HCT116 (cell line): ENCODE data around the gene GABRR3. TPM values are rescaled to one million over a fixed set of nuclear protein-coding genes. Genes with fewer than 3 reads are reported as not detected.
A peak's percentile ranks its signal among the peaks of the same experiment; 100 is the strongest.

Source experiments
- ATAC-seq: fragments of 200-7000 bp; cut with Tn5 transposase; 2 replicates; pipeline ENCODE4 v1.9.1; 2020; ENCODE audit warnings: mild to moderate bottlenecking, moderate library complexity
- BruUV-seq: library from RNA; stranded (reverse); fragments of 400-500 nt; replicated peaks from 2 replicates; lab custom pipeline; 2021; lab: Mats Ljungman, UMichigan
- CTCF ChIA-PET: fragments of 300-600 bp; sonication (Branson Sonifier 250); formaldehyde crosslinking; loops from one replicate; lab custom pipeline; 2021; ENCODE audit warnings: antibody characterized with exemption; lab: Charles Lee
- POLR2A ChIA-PET: fragments of 300-600, 350-600 bp; sonication (Branson Sonifier 250); formaldehyde crosslinking; loops from one replicate; lab custom pipeline; 2021; ENCODE audit warnings: antibody characterized with exemption; lab: Charles Lee
- RAD21 ChIA-PET, 2 experiments: fragments of 300-600 bp; sonication (Branson Sonifier 250); formaldehyde crosslinking; loops; one replicate each; lab custom pipeline; 2023; ENCODE audit warnings: low total read pairs in 2 of 2; ENCODE audit not compliant: uncharacterized antibody in 2 of 2, unreplicated experiment in 2 of 2, low non-redundant PET in 1 of 2; lab: Charles Lee
- DNase-seq: peaks from one replicate; pipeline ENCODE4 v3.0.0-alpha.2; 2010; ENCODE audit warnings: low read depth, low spot score
- H2AFZ ChIP-seq: fragments of 200-600 bp; shearing (Covaris generic), sonication (generic); 2 replicates; pipeline ENCODE4 v1.6.1; 2017; ENCODE audit warnings: low read depth, mixed run types, mixed read lengths, antibody characterized with exemption, low read length; ENCODE audit not compliant: poor library complexity, severe bottlenecking
- H3K27ac ChIP-seq: 2 replicates; pipeline ENCODE4 v1.5.1; 2012; ENCODE audit warnings: low read depth, low read length
- H3K27me3 ChIP-seq: fragments of 200-600 bp; sonication (generic); 2 replicates; pipeline ENCODE4 v1.6.1; 2016; ENCODE audit warnings: mixed run types, low read length, mixed read lengths; ENCODE audit not compliant: insufficient read depth
- H3K36me3 ChIP-seq, 2 experiments: fragments of 200-500 bp in 1 of 2; fragments of 200-600 bp in 1 of 2; sonication (Bioruptor generic) in 1 of 2; sonication (generic) in 1 of 2; 2 replicates each; pipeline versions ENCODE4 v1.5.1 to v1.6.1; 2014 to 2016; ENCODE audit warnings: low read length in 2 of 2, inconsistent platforms in 1 of 2, mixed read lengths in 1 of 2, mixed run types in 1 of 2; ENCODE audit not compliant: insufficient read depth in 2 of 2, control insufficient read depth in 1 of 2
- H3K4me1 ChIP-seq, 2 experiments: fragments of 200-600 bp in 1 of 2; sonication (generic) in 1 of 2; 2 replicates each; pipeline versions ENCODE4 v1.5.1 to v1.6.1; 2012 to 2017; ENCODE audit warnings: low read length in 2 of 2, inconsistent platforms in 1 of 2, mild to moderate bottlenecking in 1 of 2, mixed read lengths in 1 of 2, mixed run types in 1 of 2, moderate library complexity in 1 of 2; ENCODE audit not compliant: insufficient read depth in 2 of 2, control insufficient read depth in 1 of 2
- H3K4me2 ChIP-seq: fragments of 200-600 bp; sonication (generic); 2 replicates; pipeline ENCODE4 v1.6.1; 2017; ENCODE audit warnings: mixed run types, low read length, mixed read lengths
- H3K4me3 ChIP-seq, 2 experiments: fragments of 200-600 bp in 1 of 2; sonication (generic) in 1 of 2; replicated peaks in 1 of 2; 2 replicates each; pipeline ENCODE4 v1.5.1; 2011 to 2016; ENCODE audit warnings: low read length in 2 of 2, control low read depth in 1 of 2, low read depth in 1 of 2, mild to moderate bottlenecking in 1 of 2, mixed read lengths in 1 of 2, mixed run types in 1 of 2
- H3K79me2 ChIP-seq: fragments of 200-600 bp; sonication (generic); 2 replicates; pipeline ENCODE4 v1.6.1; 2017; ENCODE audit warnings: mild to moderate bottlenecking, mixed run types, low read length, moderate library complexity, mixed read lengths; ENCODE audit not compliant: insufficient read depth
- H3K9ac ChIP-seq: fragments of 200-600 bp; sonication (generic); 2 replicates; pipeline ENCODE4 v1.6.1; 2016; ENCODE audit warnings: low read length, mixed read lengths
- H3K9me2 ChIP-seq: fragments of 200-600 bp; sonication (generic), shearing (Covaris generic); 2 replicates; pipeline ENCODE4 v1.6.1; 2017; ENCODE audit warnings: mixed run types, mild to moderate bottlenecking, moderate library complexity; ENCODE audit not compliant: insufficient read depth
- H3K9me3 ChIP-seq, 2 experiments: fragments of 200-500 bp in 1 of 2; fragments of 200-600 bp in 1 of 2; sonication (Bioruptor generic) in 1 of 2; sonication (generic) in 1 of 2; 2 replicates each; pipeline ENCODE4 v1.6.1; 2014 to 2017; ENCODE audit warnings: low read length in 2 of 2, mixed read lengths in 2 of 2, inconsistent platforms in 1 of 2, low read depth in 1 of 2, mild to moderate bottlenecking in 1 of 2, mixed run types in 1 of 2, moderate library complexity in 1 of 2; ENCODE audit not compliant: control insufficient read depth in 1 of 2, insufficient read depth in 1 of 2
- H4K20me1 ChIP-seq: fragments of 200-600 bp; sonication (generic), shearing (Covaris generic); 2 replicates; pipeline ENCODE4 v1.6.1; 2017; ENCODE audit warnings: mixed run types, mild to moderate bottlenecking, moderate library complexity; ENCODE audit not compliant: insufficient read depth
- CBX3 ChIP-seq: IDR thresholded peaks from 2 replicates; pipeline ENCODE4 v1.6.1; 2012; ENCODE audit warnings: low read depth
- SP1 ChIP-seq: IDR thresholded peaks from 2 replicates; pipeline ENCODE4 v1.6.1; 2012; ENCODE audit warnings: low read depth
- SRF ChIP-seq: IDR thresholded peaks from 2 replicates; pipeline ENCODE4 v1.6.1; 2012; ENCODE audit warnings: low read depth
- intact Hi-C: fragments of 100-400 bp; cut with micrococcal nuclease; formaldehyde crosslinking; loops from 2 replicates; pipeline ENCODE4 v1.10.0; 2022
- total RNA-seq: library from RNA; stranded (reverse); gene quantifications from one replicate; pipeline ENCODE4 v1.2.1, GENCODE V29; 2021; ENCODE audit not compliant: unreplicated experiment
- TF ChIP-seq, protein P1 (sequence below): IDR thresholded peaks from 2 replicates; pipeline ENCODE4 v1.6.1; 2012; ENCODE audit warnings: low read depth
- TF ChIP-seq, protein P2 (sequence below), 3 experiments: fragments of 200-600 bp in 1 of 3; sonication (generic) in 1 of 3; IDR thresholded peaks in 2 of 3; conservative IDR thresholded peaks in 1 of 3; 2 replicates each; pipeline ENCODE4 v1.5.1; 2012 to 2017; ENCODE audit warnings: low read depth in 2 of 3, low read length in 2 of 3, antibody characterized with exemption in 1 of 3, borderline replicate concordance in 1 of 3, control low read depth in 1 of 3, mild to moderate bottlenecking in 1 of 3, mixed read lengths in 1 of 3, mixed run types in 1 of 3, moderate library complexity in 1 of 3; ENCODE audit not compliant: insufficient read depth in 1 of 3

The GABRR3 gene
- total RNA-seq, 1 experiment from 2014 or later = not detected

DNA sequence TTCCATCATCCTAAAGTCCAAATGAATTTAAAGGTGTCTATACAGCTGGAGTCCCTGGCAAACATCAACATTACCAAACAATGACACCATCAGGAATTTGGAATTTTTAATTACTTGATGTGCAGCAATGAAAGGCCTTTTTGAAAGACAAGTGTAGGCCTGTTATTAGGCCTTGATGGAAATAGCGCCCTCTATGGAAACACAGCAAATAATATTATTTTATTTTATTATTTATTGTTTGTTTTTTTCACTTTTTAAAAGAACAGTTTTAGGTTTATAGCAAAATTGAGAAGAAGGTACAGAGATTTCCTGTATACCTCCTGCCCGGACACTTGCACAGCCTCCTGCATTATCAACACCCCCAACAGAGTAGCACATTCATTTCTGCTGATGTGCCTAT, 33.7 kb upstream of the GABRR3 start:
- Histone ChIP-seq H3K9me3 (no peaks in the 10 kb centered on the region), H3K27me3 (0 out of 2 replicates have a peak, but pooled peaks cover 3% of the 10 kb centered on the region), H3K4me2 (no peak overlapping the region), H3K36me3 (no peaks in the 10 kb centered on the region), H3K4me3 (no peak overlapping the region), H3K9ac (no peak overlapping the region), H3K9me2 (no peaks in the 10 kb centered on the region), H4K20me1 (no peaks in the 10 kb centered on the region), H3K79me2 (no peaks in the 10 kb centered on the region), H2AFZ (no peak overlapping the region), H3K27ac (no peak overlapping the region), H3K4me1 (no peaks in the 10 kb centered on the region)
- CTCF ChIA-PET = no interaction called here
- POLR2A ChIA-PET = no interaction called here
- intact Hi-C loops = no loop called here
- RAD21 ChIA-PET = no interaction called here
- DNase-seq (peak; percentile 6), ATAC-seq (no peak)
- TF ChIP-seq SP1 (no peak), SRF (no peak), CBX3 (no peak)
- TF ChIP-seq, protein P1, sequence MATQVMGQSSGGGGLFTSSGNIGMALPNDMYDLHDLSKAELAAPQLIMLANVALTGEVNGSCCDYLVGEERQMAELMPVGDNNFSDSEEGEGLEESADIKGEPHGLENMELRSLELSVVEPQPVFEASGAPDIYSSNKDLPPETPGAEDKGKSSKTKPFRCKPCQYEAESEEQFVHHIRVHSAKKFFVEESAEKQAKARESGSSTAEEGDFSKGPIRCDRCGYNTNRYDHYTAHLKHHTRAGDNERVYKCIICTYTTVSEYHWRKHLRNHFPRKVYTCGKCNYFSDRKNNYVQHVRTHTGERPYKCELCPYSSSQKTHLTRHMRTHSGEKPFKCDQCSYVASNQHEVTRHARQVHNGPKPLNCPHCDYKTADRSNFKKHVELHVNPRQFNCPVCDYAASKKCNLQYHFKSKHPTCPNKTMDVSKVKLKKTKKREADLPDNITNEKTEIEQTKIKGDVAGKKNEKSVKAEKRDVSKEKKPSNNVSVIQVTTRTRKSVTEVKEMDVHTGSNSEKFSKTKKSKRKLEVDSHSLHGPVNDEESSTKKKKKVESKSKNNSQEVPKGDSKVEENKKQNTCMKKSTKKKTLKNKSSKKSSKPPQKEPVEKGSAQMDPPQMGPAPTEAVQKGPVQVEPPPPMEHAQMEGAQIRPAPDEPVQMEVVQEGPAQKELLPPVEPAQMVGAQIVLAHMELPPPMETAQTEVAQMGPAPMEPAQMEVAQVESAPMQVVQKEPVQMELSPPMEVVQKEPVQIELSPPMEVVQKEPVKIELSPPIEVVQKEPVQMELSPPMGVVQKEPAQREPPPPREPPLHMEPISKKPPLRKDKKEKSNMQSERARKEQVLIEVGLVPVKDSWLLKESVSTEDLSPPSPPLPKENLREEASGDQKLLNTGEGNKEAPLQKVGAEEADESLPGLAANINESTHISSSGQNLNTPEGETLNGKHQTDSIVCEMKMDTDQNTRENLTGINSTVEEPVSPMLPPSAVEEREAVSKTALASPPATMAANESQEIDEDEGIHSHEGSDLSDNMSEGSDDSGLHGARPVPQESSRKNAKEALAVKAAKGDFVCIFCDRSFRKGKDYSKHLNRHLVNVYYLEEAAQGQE = no peak
- TF ChIP-seq, protein P2, sequence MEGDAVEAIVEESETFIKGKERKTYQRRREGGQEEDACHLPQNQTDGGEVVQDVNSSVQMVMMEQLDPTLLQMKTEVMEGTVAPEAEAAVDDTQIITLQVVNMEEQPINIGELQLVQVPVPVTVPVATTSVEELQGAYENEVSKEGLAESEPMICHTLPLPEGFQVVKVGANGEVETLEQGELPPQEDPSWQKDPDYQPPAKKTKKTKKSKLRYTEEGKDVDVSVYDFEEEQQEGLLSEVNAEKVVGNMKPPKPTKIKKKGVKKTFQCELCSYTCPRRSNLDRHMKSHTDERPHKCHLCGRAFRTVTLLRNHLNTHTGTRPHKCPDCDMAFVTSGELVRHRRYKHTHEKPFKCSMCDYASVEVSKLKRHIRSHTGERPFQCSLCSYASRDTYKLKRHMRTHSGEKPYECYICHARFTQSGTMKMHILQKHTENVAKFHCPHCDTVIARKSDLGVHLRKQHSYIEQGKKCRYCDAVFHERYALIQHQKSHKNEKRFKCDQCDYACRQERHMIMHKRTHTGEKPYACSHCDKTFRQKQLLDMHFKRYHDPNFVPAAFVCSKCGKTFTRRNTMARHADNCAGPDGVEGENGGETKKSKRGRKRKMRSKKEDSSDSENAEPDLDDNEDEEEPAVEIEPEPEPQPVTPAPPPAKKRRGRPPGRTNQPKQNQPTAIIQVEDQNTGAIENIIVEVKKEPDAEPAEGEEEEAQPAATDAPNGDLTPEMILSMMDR (IDR thresholded peaks at IDR 0.05 in 2 of 3, conservative IDR thresholded peaks at IDR 0.05 in 1 of 3; ENCODE audit: borderline replicate concordance in 1 of 3, insufficient read depth in 1 of 3, low read depth in 2 of 3, low read length in 2 of 3) = peak in 2 of 3 experiments; percentile 47 to 54; a peak in 4 of 6 replicates
- BruUV-seq = no TSS peak
